HG03571 (cell line): Measurements from ENCODE around the gene FBLN2.

ENCODE experiments used
- ATAC-seq: cut with Tn5 transposase; IDR thresholded peaks from one replicate; pipeline ENCODE4 v1.9.1; 2021; ENCODE audit not compliant: unreplicated experiment

FBLN2 gene

DNA sequence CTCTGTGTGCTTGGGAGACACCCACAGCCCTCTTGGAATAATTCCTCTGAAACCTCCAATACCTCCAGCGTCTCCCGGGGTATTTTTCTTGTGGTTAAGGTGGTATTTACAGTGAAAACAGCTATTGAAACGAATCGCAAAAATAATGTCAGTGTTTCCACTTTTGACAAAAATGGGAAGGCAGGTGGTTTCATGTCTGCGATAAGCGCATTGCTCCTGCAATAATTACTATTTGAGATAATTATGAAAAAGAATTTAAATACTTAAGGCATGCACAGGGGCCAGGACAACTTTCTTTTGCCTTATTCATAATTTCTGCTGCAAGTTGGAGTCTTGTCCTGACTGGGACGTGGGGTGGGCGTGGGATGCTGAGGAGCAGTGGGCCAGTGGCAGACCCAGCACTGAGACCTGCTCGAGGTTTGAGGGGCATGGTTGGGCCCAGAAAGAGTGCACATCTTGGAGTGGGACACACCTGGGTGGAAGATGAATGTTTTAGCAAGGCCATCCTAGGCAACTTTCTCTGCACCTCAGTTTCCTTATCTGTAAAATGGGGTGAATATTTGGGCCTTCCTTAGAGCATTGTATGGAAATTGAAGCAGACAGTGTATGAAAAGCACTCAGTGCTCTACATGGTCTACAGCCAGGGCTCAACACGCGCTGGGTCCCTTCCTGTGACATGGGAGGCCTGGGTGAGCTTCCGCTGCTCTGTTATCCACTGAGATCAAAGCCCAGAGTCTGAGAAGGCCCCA is 110.5 kb downstream of the FBLN2 start:
- no peak for ATAC-seq

DNA sequence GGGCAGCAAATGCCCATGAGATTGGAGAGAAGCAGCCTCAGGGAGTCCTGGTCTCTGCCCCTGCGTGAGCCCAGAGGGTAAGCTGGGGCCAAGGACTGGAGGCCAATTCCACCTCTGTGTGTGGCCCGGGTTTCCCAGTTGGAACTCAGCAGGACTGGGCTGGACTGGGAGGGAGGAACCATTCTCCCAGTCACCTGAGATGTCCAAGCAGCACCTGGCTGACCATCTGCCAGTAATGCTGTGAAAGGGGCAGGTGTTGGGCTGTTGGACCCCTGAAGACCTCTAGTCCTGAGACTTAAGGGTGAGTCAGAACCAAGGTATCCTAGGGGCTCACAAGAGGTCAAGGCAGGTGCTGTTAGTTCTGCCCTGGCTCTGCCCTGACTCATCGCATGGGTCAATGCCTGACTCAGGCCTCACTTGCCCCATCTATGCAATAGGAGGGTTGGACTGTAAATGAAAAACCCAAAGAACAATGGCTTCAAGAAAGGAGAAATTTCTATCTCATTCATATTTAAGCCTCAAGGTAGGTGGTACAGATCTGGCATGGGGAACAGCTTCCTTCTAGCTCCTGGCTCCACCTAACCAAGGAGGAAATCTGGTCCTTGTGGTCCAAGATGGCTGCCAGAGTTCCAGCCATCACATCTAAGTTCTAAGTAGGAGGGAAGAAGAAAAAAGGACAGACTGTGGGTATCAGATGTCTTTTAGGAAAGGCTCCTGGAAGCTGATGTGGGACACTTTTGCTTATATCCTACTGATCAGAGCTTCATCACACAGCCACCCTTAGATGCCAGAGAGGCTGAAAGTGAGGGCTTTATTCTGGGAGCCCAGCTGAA is 111.3 kb downstream of the FBLN2 start:
- no peak for ATAC-seq

DNA sequence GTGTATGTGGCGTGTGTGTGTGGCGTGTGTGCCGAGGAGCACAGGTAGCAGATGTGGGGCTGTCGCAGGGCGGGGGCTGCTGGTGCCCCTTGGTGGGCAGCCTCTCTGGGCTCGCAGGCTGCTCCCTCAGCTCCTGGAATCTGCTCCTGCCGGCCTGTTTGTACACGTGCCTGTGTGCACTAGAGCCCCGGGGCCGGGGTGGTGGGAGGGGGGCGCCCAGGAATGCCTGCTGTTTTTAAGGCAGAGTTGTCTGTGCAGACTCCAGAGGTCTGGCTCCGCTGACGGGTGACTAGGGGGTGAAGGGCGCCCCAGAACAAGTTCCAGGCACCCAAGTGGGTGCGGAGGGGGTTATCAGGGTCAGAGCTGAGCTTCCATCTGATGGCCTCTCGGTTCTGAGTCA is 112.2 kb downstream of the FBLN2 start:
- no peak for ATAC-seq

DNA sequence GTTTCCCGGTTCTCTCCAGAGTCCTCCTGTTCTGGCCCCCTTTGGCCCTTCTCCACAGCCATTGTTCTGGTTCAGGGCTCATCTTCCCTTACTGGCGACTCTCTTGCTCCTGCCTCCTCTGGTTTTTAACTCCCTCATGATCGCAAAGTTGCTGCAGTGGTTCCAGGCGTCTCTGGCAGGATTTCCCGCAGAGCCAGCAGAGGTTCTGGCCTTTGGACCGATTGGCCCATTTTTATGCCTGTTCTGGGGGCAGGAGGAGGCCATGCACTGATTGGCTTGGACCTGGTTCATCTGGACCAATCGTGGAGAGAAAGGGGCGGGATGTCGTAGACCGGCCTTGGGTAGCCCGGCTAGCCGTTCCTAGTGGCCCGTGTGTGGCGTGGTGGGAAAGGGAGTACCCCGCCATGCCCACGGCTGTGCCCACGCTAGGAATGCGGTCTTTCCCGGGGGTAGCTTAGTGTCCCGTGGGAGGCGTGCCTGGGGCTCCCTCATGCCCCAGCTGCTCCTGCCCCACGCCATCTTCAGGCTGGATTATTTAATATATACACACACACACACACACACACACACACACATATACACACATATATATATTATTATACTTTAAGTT is 113.4 kb downstream of the FBLN2 start:
- ATAC-seq = no peak

DNA sequence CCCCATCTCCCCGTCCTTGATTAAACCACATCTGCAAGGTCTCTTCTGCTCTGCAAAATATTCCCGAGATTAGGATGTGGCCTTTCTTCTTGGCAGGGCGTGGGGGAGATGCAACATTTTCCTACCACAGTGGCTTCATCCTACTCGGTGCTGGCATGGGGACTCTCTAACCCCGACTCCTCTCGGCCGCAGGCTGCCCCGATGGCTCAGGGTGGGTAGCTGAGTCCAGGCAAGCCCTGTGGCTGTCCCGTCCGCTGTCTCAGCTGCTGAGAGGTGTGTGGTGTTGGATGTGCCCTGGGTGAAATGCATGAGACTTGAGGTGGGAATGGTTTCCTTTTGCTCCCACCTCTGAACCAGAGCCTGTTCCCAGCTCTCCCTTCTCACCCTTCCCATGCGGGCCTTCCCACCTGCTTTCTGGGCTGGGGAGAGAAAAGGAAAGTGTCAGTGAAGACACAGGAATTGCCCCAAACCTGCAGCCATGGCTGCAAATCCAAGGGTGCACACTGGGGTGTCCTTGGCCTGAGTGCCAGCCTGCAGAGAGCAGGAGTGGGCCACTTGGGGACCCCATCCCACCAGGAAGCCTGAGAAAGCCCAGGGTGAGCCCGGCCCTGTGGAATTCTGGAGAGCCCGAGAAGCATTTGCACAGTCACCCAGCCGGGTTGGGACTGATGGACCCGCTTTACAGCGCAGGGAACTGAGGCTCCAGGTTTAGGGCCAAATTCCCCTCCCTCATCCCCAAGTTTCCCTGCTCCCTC is 115.0 kb downstream of the FBLN2 start:
- no peak for ATAC-seq

DNA sequence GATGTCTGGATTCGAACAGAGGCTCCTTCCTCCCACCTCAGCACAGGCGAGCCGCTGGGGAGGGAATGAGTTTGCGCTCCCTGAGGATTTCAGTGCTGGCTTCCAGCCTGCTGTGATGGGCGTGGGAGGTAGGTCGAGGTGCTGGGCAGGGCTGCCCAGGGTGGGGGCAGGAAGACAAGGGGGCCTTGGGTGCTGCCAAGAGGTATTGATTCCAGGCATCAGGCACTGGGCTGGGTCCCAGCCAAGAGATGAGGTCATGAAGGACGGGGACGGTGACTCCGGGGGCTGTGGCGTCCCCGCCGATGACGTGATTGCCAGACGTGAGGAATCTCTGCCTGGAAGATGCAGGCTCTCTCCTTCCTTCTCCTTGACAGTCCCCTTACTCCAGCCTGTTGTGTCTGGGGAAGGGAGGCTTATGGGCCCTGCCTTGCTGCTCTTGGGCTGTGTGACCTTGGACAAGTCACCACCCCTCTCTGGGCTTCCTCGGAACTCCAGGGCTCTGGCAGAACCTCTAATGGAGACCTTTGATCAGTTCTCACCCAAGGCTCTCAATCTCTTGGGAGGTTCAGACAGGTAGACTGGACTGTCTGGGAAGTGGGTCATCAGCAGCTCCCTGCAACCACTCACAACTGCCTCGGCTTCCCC is 116.8 kb downstream of the FBLN2 start:
- ATAC-seq = no peak

DNA sequence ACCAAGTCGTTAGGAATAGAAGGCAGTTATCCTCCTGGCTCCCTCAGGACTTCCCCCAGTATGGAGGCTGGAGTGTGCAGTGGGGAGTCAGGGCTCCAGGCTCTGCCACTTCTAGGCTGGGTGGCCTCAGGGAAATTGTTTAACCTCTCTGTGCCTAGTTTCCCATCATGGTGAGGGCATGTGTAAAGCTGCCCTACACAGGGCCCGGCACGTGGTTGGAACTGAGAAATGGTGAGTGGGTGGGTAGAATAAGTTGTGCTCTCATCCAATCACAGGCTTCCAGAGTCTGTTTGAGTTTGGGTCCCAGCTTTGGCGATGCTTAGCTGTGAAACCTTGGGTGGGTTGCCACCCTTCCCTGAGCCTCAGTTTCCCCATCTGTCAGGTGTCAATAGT is 117.3 kb downstream of the FBLN2 start:
- no peak for ATAC-seq

DNA sequence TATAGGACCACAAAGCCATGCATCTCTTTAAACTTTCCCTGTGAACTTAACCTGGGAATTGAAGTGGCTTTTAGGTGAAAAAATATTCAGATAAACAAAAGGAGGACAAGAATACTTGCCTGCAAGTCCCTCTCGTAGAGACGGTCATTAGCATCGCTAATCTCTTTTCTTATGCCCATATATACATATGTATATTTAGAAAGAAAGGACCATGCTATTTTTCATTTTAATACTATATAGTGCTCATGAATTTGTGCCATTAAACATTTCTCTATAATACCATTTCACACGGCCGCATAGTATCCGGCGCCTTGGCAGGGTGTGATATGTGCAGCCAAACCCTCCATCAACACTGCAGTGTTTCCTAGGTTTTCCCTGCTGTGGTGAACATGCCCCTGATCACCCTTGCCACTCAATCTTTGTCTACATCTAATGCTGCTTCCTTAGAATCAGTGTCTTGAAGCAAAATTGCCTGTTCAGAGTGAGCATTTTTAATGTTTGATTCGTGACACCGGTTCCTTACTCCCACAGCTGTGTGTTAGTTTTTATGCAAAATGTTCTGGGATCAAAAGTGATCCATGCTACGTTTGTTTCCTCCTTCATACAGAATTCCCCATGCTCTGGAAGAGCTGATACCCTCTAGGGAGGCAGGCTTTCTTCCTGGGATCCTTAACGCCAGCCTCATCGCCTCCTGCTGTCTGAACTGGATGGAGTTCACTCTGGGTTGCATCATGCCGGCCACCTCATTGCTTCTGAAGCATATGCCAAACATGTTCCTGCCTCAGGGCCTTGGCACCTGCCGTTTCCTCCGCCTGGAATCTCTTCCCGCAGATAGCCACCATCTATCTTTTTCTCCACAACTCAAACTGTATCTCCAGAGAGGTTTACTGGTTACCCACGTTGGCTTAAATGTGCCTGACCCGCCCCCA is 118.1 kb downstream of the FBLN2 start:
- ATAC-seq = no peak

DNA sequence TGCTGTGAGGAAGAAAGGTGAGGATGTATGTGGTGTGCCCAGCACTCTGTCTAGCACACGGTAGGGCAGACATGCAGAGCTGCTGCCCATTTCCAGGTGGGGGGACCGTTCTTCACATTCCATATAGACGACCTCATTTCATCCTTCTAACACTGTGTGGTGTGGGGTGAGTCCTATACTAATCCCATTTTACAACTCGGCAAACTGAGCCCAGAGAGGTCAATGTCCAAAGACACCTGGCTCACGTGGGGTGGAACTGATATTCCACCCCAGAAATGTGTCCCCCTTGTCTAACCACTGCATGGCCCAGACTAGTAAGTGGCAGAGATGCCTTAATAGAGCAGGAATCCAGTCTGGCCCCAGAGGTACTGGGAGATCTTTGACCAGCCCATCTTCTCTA is 119.2 kb downstream of the FBLN2 start:
- ATAC-seq = no peak

DNA sequence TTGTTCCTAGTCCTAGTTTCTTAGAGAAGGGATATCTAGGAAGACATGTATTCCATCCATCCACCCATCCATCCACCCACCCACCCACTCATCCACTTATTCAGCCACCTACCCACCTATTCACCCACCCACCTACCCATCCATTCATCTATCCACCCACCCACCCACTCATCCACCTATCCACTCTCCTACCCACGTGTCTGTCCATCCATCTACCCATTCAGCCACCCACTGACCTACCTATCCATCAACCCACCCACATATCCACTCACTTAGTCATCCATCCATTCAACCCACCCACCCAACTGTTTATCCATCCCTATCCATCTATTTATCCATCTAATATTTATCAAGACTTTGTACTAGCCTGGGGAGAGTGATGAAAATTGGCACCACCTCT is 120.5 kb downstream of the FBLN2 start:
- no peak for ATAC-seq

DNA sequence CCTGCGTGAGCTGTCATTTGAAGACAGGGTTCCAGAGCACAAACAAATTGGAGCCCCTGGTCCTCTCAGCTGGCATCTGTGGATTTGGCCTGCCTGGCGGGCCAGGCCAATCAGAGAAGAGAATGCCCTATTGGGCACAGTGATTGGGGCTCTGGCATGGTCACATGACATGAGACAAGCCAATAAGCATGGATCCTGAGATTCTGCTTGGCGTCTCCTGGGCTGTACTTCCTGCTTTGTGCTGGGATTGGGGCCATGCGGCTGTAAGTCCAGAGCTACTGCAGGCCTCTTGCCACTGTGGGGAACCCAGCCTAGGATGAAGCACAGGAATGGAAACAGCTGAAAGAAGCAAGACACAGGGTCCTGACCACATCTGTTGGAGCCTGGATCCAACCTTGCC is 121.4 kb downstream of the FBLN2 start:
- ATAC-seq = no peak

DNA sequence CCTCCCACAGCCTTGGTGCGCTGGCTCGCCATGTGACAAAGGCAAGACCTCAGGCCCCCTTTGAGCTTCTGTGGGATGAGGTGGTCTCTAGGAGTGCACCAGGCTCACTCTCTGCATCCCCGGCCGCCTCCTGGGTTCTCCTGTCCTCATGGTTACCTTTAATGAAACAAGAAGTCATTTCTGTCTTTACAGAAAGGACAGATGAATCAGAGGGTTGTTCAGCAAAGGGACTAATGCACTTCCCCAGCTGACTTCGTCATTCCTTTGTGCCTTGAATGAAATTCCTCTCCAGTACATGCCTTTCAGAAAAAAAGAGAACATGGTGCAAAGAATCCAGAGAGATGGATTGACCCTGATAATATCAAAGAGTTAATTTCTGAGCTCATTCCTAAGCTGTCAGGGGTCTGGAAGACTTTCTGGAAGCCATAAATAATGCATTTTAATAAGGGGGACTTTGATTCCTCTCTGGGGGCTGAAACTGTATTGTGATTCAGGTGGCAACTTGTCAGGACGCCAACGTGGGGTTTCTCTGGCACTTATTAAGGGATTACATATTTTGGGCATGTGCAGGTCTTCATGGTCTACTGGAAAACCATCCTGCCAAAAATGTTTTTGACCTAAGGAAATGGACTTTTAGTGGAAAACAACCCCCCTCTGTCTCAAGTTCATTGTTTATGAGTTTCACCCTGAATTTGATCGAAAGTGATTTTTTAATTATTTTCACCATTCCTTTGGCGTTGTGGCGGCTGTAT is 122.7 kb downstream of the FBLN2 start:
- no peak for ATAC-seq

DNA sequence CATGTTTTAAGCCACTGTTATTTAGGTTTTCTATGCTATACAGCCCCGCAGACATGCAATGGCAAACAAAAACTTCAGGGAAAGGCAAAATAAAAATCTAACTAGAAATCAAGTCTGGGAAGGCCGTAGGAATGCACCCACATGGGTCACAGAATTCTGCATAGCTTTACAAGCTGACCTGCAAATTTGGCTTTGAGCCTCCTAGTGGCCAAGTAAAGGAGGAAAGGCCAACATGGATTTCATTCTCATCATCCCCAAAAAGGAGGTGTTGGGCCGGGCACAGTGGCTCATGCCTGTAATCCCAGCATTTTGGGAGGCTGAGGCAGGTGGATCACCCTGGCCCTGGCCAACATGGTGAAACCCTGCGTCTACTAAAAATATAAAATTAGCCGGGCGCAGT is 124.3 kb downstream of the FBLN2 start:
- no peak for ATAC-seq

DNA sequence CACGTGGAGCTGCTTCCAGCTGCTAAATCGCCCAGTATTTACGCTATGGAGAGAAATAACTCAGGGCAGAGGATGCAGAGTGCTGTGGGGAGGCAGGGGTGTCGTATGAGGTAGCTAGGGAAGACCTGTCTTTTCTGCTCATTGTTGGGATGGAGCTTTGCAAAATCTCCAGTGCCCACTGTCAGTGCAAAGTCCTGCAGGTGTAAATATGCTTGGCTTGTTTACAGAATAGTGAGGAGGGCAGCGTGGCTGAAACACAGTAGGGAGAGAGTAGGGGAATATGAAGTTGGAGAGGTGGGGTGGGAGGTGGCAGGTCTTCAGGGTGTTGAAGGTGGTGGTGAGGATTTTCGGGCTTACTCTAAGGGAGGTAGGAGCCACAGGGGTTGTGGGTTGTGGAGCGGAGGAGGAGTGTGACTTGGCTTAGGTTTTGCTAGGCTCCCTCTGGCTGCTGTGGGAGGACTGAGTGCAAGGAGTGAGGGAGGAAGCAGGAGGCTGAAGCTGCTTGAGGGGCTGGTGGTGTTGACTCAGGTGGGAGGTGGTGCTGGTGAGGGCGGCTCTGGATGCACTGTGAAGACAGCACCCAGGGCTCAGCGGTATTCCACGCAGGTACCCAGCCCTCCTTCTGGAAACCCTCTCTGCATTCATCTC is 125.7 kb downstream of the FBLN2 start:
- ATAC-seq = no peak

DNA sequence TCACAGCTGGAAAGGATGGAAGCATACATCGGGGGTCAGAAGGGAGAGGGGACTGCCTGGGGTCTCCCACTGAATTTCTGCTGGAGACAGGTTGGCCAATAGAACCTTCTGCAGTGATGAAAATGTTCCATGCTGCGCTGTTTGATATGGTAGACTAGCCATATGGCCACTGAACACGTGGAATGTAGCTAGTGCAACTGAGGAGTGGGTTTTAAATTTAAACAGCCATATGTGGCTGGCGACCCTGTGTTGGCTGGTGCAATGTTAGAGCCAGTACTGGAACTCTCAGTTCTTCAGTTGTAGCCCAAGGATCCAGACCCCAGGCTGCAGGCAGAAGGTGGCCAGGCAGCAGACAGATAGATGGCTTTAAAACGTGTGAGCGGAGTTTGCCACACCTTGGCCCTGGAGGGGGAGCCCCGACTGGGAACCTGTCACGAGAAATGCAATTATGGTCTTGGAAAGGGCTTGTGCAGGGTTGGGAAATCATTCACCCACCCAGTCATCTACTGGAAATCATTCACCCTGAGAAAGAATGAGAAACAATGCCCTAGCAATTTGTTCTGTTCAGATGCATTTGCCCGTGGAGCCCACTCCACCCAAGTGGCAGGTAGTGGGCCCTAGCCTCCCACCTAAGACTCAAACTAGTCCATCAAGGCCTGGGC is 127.6 kb downstream of the FBLN2 start:
- no peak for ATAC-seq

DNA sequence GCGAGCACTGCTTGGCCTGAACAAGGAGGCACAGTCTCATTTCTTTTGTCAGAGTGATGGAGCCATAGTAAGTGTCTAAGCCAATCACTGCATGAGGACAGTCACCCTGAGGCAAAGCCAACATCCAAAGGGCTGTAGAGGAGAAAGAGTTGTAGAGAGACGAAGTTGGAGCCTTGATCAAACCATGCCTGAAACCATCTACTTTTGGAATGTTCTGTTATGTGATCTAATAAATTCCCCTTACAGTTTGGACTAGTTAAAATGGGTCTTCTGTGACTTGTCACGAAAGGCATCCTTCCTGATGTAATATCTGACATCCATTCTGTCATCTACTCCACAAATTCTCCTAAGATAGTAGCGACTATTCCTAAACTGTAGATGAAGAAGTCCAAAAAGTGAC is 128.3 kb downstream of the FBLN2 start:
- ATAC-seq = no peak

DNA sequence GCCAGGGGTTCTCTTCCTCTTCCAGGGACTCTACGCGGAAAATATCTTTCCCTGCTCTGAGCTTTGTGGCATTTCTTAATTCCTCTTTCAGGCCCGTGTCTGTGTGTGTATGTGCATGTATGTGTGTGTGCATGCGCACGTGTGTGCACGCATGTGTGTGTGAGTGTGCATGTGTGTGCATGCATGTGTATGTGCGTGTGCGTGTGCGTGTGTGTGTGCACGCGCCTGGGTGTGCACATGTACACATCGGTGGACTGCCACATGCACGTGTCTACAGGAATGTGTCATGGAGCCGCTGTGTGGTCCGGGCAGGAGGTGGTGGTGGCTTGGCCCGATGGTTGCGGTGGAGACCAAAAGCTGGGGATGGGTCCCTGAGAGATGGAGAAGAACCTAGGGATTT is 133.0 kb downstream of the FBLN2 start:
- ATAC-seq = no peak
